Kidney capillary endothelial cell (primary cell): ENCODE measurements around the gene AKR1B1.
"Not testable (repeated sequence)": the region's sequence is repeated elsewhere in the genome, so short reads cannot be mapped to it uniquely, and the experiment has no call there.

Experiments
- DNase-seq: peaks from one replicate; pipeline ENCODE4 v3.0.0-alpha.2; 2018; ENCODE audit warnings: low spot score

AKR1B1 gene

DNA sequence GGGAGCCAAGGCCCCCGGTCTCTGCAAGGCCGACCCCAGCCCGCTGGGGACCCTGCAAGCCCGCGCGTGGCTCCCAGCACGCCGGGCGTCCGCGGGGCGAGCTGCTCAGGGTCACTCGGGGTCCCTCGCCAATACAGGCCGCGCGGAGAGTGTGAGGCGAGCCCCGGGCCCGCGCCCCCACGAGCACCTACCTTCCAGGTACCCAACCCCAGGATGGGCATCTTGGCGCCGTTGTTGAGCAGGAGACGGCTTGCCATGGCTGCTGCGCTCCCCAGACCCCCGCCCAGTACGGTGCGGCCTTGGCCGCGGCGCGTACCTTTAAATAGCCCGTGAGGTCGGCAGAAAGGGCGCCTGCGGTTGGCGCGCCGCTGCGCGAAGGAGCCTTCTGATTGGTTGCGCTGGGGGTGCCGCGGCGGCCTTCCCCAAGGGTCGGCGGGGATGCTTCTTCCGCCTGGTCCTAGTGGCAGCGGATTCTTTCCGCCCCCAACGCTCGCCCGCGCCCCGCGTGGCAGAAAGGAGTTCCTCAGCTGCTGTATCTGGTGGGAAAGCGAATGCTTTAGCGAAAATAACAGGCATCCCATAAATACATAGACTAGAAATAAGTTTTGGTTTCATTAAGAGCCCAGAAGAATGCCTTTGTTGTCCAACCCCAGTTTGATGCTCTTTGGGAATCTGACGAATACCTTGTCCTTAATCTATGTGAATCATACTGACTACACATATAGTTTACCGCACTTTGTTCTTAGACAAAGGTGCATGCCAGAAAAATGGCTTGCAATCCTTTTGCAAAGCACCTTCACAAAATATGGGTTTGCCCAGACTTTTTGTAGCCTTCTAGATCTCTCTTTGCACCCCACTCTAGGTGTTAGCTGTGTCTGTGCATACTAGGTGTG, at the start of gene AKR1B1:
AKR1B1 (minus strand) TSS at position 295 of the 893 bp plus-strand sequence; CDS start at position 257, 38 bp downstream.
- DNase-seq, result peak; percentile 90

DNA sequence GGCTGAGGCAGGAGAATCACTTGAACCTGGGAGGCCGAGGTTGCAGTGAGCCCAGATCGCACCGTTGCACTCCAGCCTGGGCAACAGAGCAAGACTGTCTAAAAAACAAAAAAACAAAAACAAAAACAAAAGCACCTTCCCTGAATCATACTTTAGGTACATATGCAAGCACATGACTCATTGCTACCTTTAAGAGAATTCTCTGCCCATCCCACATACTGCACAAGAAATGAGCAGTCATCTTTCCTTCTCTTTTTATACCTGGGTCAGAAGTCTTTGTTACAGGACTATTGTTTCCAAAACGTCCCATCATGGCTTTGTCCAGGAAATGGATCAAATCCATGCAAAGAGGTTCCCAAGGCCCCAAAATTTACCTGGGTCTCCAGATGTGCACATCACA, 47.0 kb upstream of the AKR1B1 start:
- no peak for DNase-seq

DNA sequence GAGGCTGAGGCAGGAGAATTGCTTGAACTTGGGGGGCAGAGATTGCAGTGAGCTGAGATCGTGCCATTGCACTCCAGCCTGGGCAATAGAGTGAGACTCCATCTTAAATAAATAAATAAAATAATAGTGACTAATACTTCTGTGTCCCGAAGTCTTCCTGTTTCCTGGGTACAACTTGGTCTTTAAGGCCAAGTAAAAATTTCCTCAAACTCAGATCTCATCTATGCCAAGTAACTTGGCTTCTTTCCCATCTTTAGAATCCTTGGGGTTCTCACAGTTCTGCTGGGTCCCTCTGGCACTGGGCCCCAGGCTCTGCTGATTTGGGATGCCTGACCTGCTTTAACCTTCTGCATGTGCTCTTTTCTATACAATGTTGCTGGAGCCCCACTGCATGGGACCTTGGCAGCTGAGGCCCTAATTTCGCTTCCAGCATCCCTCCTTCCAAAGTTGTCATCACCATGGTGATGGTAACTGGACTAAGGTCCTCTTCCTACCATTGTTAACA, 45.8 kb upstream of the AKR1B1 start:
- DNase-seq, result no peak

DNA sequence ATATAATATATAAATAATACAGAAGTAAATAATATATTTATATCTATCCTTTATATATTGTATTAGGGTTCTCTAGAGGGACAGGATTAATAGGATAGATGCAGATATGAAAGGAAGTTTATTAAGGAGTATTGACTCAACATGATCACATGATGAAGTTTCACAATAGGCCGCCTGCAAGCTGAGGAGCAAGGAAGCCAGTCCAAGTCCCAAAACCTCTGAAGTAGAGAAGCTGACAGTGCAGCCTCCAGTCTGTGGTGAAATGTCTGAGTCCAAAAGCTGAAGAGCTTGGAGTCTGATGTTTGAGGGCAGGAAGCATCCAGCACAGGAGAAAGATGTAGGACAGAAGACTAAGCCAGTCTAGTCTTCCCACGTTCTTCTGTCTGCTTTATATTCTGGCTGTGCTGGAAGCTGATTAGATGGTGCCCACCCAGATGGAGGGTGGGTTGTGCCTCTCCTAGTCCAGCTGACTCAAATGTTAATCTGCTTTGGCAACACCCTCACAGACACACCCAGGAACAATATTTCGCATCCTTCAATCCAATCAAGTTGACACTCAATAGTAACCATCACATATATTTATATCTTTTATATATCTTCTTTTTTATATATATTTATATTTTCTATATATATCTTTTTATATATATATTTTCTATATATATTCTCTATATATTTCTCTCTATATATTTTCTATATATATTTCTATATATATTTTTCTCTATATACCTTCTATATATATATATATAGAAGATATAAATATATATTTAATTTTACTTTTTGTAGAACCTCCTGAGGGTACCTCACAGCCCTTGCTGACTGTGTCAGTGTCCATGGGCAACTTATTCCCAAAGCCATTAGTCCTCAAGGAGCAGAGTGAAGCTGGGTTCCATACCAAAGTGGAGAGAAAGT, 43.8 kb upstream of the AKR1B1 start:
- no peak for DNase-seq

DNA sequence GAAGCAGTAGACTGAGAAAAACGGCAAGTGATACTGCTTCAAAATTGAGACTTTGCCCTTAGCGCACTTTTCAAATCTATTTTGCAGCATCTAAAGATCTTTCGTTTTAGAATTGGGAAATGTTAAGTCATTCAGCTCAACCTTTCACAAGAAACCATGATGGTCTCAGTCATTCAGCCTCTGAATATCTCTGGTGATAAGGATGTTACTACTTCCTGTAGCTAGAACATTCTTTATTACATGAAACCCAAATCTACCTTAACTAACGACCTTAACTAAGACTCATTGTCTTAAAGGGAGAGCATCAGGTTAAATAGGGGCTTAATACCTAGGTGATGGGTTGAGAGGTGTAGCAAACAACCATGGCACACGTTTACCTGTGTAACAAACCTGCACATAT, 42.1 kb upstream of the AKR1B1 start:
- no peak for DNase-seq

DNA sequence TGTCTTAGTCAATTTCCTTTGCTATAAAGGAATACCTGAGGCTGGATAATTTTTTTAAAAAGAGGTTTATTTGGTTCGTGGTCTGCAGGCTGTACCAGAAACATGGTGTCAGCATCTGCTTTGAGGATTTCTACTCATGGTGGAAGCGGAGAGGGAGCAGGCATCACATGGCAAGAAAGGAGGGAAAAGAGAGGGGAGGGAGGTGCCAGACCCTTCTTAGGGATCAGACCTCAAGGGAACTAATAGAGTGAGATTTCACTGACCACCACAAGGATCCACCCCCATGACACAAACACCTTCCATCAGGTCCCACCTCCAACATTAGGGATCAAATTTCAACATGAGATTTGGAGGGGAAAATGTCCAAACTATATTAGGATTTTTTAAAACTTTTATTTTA, 41.5 kb upstream of the AKR1B1 start:
- no peak for DNase-seq

DNA sequence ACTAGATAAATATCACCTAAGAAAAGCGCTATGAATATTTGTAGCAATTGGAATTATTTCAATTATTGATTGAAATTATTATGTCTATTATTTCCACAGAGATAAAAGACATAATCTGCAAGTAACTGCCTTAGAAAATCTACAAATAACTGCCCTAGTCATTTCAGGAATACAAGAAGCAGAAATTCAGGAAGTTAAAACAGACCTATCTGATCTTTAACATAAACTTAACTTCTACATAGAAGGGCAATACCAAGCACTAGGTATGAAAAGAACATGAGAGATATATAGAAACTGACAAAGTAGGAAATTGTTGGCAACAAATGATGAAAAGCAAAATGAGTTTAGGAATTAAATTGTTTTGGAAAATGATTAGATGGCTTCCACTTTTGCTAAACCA, 36.6 kb upstream of the AKR1B1 start:
- DNase-seq, result no peak

DNA sequence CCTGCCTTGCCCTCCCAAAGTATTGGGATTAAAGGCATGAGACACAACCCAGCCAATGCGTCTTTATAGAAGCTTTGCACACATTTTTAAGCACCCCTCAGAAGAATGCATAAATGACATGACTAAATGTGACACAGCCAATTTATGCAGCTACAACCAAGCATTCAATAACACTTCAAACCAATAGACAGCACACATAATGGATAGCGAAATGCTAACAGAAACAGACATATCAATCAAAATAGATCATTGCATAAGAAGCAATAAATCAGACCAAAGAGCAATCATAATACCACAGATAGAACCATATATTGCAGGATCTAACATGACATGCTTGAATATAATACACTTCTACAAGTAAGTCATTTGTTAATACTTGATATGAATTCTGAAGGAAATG, 34.2 kb upstream of the AKR1B1 start:
- no peak for DNase-seq

DNA sequence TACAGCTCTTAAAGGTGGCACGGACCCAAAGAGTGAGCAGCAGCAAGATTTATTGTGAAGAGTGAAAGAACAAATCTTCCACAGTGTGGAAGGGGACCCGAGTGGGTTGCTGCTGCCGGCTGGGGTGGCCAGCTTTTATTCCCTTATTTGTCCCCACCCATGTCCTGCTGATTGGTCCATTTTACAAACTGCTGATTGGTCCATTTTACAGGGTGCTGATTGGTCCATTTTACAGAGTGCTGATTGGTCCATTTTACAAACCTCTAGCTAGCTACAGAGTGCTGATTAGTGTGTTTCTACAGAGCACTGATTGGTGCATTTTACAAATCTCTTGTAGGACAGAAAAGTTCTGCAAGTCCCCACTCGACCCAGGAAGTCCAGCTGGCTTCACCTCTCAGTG, 28.8 kb upstream of the AKR1B1 start:
- not testable (repeated sequence) for DNase-seq

DNA sequence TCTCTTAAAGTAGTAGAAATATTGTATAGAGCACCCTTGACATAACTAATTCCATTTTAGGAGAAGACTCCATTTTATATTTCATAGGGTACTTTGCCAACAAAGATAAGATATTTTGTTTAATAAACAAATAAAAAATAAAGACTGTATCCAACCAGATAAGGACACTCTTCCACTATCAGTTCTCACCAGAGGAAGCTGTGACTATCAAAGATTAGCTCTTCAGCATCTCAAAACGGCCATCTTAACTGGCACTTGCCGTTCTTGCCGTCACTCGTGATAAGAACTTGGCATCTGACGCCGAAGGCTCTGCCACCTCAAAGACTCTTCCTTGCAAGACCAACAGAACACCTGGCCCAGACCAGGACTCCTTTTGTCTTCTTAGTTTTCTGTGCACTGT, 26.3 kb upstream of the AKR1B1 start:
- DNase-seq, result no peak

DNA sequence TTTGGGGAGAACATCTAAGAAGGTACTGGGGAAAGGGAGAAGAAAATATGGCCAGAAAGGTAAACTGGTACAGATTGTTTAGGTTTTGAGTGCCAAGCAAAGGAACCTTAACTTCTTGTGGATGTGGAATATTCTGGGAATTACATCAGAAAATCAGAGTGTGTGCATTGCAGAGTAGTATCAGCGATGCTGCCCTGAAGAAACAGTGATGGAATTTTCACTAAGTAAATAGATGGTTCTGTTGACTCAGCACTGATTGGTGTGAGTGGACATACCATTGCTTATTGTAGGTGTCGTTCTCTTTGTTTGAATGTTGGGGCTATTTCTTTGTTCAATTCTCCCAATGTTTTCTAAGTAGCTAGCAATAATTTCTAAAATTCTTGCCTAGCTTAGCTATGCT, 24.4 kb upstream of the AKR1B1 start:
- DNase-seq, result no peak

DNA sequence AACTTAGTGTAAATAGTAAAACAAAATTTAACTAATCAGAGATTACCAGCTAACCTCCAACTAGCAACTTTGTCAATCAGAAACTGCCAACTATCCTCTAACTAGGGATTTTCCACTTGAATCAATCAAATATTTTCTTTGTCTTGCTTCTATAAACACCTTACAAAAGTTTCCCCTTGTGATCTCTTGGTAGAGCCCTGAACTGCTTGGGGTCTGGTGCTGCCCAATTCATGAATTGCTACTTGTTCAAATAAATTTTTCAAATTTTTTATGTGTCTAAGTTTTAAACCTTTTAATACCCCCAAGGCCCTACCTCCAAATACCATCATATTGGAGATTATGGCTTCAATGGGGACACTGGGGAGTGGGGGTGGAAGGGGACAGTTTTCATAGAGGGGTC, 24.0 kb upstream of the AKR1B1 start:
- no peak for DNase-seq

DNA sequence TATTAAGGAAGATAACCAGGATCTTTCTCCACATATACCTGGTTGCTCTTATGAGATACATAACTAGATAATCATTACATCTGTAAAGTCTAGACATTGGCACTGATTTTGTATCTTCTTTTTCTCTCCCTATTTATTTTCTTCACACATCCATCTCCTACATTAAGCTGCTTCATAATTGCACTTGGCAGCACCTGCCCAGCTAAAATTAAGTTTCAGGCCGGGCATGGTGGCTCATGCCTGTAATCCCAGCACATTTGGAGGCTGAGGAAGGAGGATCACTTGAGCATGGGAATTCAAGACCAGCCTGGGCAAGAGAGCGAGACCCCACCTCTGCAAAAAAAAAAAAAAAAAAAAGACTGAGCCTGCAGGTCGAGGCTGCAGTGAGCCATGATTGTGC, 22.3 kb upstream of the AKR1B1 start:
- DNase-seq, result no peak

DNA sequence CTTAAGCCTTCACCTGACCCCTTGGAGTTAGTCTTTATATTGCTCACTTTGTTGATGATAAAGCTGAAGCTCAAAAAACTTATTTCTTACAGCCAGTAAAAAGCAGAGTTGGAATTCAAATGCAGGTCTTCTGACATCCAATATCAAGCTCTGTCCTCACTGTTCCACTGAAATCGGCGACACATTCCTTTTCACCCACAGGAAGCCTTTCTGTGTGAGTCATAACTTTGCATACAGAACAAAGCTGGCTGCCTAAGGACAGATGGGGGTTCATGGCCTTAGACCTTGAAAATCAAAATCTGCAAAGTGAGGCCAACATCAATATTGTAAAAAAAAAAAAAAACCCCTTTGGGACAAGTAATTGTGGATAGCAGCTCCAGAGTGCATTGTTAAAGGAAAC, 21.8 kb upstream of the AKR1B1 start:
- DNase-seq, result peak; percentile 69

DNA sequence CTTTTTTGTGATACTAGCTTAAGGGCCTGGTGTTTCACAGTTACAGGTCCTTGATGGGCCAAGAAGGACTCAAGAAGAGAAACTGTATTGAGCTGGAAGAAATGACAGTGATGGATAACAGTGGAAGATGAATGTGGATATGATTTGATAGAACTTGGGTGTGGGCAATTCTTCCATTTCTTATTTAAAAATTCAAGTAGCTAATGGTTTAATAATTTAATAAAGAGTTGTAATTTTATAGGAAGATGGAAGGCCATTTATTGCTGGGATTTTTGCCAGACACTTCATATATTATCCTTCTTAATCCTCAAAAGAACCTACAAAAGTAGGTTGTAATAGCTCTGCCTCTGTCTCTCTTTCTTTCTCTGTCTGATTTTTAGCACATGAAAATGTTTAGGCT, 21.3 kb upstream of the AKR1B1 start:
- no peak for DNase-seq

DNA sequence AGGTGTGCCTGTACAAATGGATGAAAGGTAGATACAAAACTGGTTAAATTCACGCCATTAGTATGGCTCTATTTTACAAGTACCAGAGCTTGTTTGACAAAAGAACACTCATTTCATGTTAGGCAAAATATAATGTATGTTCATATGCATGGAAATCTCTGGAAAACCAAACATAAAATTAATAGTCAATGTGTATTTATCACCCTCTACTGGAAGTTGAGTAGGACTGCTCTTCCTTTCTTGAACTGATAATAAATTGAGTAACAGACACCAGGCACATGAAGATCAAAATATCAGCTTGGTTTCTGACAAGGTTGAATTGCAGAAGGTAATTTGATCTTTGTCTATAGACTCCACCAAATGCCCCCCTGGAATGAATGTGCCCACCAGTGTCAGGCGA, 19.8 kb upstream of the AKR1B1 start:
- no peak for DNase-seq

DNA sequence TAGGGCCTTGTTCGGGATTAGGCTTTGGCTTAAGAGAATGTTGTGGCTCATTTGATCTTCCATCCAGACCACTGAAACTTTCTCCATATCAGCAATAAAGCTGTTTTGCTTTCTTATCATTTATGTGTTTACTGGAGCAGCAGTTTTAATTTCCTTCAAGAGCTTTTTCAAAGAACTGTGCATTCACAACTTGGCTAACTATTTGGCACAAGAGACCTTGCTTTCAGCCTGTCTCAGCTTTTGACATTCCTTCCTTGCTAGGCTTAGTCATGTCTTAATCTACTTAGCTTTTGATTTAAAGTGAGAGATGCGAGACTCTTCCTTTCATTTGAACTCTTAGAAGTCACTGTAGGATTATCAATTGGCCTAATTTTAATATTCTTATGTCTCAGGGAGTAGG, 19.1 kb upstream of the AKR1B1 start:
- DNase-seq, result no peak

DNA sequence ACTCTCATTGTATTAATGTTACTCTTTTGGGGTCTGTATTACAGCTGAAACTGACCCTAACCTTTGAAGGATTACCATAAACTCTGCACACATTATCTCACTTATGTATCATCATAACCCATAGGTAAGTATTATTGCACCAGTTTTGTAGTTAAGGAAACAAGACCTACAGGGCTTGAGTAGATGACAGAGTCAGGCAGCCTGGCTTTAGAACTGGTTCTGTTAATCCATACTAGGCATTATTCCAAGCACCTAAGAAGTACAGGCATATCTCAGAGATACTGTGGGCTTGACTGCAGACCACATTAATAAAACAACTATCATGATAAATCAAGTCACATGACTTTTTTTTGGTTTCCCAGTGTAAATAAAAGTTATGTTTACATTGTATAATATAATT, 17.1 kb upstream of the AKR1B1 start:
- DNase-seq, result no peak

DNA sequence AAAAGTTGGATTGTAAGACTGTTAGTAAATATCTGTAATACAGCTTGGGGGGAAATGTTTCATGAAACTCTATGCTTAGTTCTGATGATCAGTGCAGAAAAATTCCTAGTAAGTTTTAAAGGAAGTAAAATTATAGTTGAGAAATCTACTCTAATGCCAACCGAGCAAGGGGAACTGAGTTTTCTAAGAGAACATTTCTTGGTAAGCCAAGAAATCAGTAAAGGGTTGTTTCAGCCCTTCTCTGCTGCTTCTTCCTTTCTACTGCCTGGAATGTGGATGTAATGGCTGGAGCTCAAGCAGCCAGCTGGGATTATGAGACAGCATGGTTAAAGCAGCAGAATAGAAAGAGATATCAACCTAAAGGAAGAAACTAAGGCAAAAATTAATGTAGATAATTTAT, 15.9 kb upstream of the AKR1B1 start:
- DNase-seq, result no peak

DNA sequence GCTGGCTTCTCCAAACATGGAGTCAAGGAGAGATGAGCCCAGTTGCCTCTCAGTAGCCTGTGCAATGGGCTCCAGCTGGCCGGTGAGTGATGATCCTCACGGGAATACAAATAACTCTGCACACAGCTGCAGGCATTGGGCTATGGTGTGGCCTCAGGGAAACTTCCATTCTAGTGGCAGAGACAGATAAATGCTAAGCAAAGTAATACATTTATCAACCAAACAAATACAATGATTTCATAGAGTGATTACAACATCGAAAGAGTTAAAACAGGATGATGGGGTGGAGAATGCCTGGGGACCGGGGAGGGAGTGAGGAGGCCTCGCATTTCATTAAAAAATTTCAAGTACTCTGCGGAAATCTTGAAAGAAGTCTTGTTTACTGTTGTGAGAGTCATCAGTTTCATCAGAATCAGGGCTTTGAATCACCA, 15.0 kb upstream of the AKR1B1 start:
- no peak for DNase-seq

DNA sequence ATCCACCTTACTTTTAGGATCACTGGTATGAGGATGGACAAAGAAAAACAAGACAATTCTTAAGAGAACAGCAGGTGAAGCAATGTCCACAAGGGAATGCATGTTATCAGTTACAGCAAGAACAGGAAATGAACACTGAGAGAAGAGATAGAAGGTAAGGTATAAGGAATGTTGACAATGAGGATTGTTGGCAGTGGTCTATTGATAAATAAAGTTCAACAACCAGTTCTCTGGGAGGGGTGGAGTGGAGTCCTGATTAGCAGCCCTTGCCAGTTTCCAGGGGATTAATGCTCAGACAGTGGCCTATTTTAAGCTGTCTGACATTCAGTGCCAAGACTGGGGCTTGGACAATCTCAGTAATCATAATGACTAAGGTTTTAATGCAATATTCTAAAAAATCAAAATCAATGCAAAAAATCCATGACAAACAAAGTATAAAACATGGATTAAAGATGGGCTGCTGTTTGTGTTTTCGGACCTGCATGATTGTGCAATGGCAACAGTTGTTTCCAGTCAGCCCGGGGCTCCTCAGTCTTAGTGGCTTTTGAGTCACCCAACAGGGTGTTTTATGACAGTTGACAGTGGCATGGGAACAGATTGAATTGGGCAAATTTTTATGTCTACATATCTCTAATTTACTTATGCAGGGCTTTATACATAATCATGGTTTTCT, 13.8 kb upstream of the AKR1B1 start:
- DNase-seq, result no peak

DNA sequence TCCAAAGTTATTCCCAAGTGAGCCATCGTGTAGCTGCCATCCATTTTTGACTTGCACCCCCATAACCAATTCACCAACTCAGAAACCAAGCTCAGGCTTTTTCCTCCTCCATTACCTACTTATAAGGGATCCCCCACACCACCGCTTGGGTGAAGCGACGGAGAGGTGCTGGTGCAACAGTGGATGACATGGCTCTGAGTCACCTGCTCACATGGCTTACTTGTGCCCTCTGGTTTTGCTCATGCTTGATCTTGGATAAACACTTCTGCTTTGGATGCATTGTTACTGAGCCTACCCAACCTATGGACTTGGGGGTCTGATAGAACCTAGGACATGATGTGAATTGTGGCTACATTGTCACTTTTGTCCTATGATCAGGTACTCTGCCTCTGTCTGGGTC, 12.0 kb upstream of the AKR1B1 start:
- no peak for DNase-seq
